ENCODE results near the gene MAP2K1.

- TF ChIP-seq CTCF (IDR thresholded peaks at IDR 0.05) (no peak), POLR2A (IDR thresholded peaks at IDR 0.05) (no peak)
These were observed 129.2 kb downstream of the MAP2K1 start for GRCh38 chr15:66515901-66516322.
